Brain microvascular endothelial cell (primary cell): Measurements from ENCODE around the gene EXOC1.

Experiments
- DNase-seq: peaks from one replicate; pipeline ENCODE4 v3.0.0-alpha.2; 2020
- H3K27ac ChIP-seq: fragments of 250-450 bp; sonication (Bioruptor Pico); 2 replicates; pipeline ENCODE4 v1.5.1; 2020; ENCODE audit warnings: mild to moderate bottlenecking, moderate library complexity
- H3K27me3 ChIP-seq: fragments of 250-450 bp; sonication (Bioruptor Pico); replicated peaks from 2 replicates; pipeline ENCODE4 v1.5.1; 2020; ENCODE audit warnings: mild to moderate bottlenecking
- H3K36me3 ChIP-seq: fragments of 250-450 bp; sonication (Bioruptor Pico); replicated peaks from 2 replicates; pipeline ENCODE4 v1.5.1; 2020; ENCODE audit warnings: mild to moderate bottlenecking
- H3K4me3 ChIP-seq: 2 replicates; pipeline ENCODE4 v1.5.1; 2011; ENCODE audit warnings: low read depth, mild to moderate bottlenecking, control low read depth, low read length, moderate library complexity
- in situ Hi-C: cut with HindIII; loops from 2 replicates; pipeline ENCODE4 v1.10.0; 2017; ENCODE audit warnings: low sequenced_read_pairs, low pct_ligation_motif_present
- TF ChIP-seq, protein P1 (sequence below): IDR thresholded peaks from 2 replicates; pipeline ENCODE4 v1.5.1; 2011; ENCODE audit warnings: low read depth, mild to moderate bottlenecking, moderate library complexity, low read length, control low read depth, inconsistent platforms; ENCODE audit errors: missing control alignments

The EXOC1 gene

GRCh38 chr4:55819634-55820033, 33.8 kb upstream of the EXOC1 start, which contains the start of gene EXOC1L:
Gene EXOC1L (plus strand): TSS chr4:55819790. CDS start chr4:55820027, 237 bp downstream.
- Histone ChIP-seq H3K27ac (no peak within 1 kb of the TSS), H3K4me3 (peak within 1 kb of the TSS; percentile 42), H3K36me3 (no peaks in the 10 kb centered on the region), H3K27me3 (no peaks in the 10 kb centered on the region)
- DNase-seq = peak; percentile 5
- TF ChIP-seq, protein P1, sequence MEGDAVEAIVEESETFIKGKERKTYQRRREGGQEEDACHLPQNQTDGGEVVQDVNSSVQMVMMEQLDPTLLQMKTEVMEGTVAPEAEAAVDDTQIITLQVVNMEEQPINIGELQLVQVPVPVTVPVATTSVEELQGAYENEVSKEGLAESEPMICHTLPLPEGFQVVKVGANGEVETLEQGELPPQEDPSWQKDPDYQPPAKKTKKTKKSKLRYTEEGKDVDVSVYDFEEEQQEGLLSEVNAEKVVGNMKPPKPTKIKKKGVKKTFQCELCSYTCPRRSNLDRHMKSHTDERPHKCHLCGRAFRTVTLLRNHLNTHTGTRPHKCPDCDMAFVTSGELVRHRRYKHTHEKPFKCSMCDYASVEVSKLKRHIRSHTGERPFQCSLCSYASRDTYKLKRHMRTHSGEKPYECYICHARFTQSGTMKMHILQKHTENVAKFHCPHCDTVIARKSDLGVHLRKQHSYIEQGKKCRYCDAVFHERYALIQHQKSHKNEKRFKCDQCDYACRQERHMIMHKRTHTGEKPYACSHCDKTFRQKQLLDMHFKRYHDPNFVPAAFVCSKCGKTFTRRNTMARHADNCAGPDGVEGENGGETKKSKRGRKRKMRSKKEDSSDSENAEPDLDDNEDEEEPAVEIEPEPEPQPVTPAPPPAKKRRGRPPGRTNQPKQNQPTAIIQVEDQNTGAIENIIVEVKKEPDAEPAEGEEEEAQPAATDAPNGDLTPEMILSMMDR = peak; percentile 30
- in situ Hi-C loops = no loop called here

- TF ChIP-seq, protein P1 = no peak
- in situ Hi-C loops = no loop called here
Observed at GRCh38 chr4:55820279-55820678, 33.2 kb upstream of the EXOC1 start.

DNA sequence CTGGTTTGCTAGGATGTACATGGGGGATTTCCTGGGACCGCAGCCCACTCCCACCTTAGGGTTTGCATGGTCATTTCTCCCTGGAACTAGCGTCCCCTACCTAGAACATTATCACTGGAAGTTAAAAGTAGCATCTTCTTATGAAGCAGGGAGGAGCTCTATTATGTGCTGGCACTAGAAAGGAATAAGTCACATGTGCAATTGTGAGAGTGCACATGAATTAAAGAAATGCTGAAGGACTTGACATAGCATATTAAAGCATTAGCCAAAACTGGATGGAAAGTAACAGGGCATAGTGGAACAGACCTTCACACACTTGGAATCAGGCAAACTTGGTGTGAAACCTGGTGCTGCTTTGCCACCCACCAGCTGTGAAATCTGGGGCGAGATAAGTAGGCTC, 31.1 kb upstream of the EXOC1 start:
- Histone ChIP-seq H3K4me3 (no peak overlapping the region), H3K27ac (no peak overlapping the region), H3K36me3 (no peaks in the 10 kb centered on the region), H3K27me3 (no peaks in the 10 kb centered on the region)
- TF ChIP-seq, protein P1 = no peak
- in situ Hi-C loops = no loop called here
- no peak for DNase-seq

More at GRCh38 chr4:55820279-55820678, 33.2 kb upstream of the EXOC1 start:
- no peak overlapping the region for H3K27ac ChIP-seq
- no peaks in the 10 kb centered on the region for H3K36me3 ChIP-seq
- no peaks in the 10 kb centered on the region for H3K27me3 ChIP-seq
- no peak overlapping the region for H3K4me3 ChIP-seq
- DNase-seq = no peak

DNA sequence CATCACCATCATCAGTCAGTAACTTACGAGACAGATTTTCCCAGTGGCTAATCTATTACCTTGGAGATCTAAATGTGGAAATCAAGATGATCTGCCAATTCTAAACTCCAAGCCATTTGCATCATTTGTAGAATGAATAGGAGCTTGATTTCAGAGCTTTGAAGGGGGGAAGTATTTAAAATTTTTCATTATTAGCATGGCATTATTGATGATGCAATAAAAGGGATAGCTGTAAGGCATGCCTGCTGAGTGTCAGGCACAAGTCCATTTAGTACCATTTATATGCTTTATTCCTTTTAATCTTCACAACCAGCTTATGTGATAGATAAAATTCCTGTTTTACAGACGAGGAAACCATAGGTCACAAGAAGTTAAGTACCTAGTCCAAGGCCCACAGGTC, 28.6 kb upstream of the EXOC1 start:
- Histone ChIP-seq H3K36me3 (no peaks in the 10 kb centered on the region), H3K27ac (no peak overlapping the region), H3K4me3 (no peak overlapping the region), H3K27me3 (no peaks in the 10 kb centered on the region)
- no peak for DNase-seq
- in situ Hi-C loops = no loop called here
- TF ChIP-seq, protein P1 = no peak

GRCh38 chr4:55826986-55827385, 26.5 kb upstream of the EXOC1 start:
- DNase-seq = no peak
- Histone ChIP-seq H3K4me3 (no peak overlapping the region), H3K36me3 (no peaks in the 10 kb centered on the region), H3K27me3 (no peaks in the 10 kb centered on the region), H3K27ac (no peak overlapping the region)
- in situ Hi-C loops = no loop called here
- TF ChIP-seq, protein P1 = no peak

GRCh38 chr4:55827582-55827981, 25.9 kb upstream of the EXOC1 start:
- Histone ChIP-seq H3K36me3 (no peaks in the 10 kb centered on the region), H3K27ac (no peak overlapping the region), H3K4me3 (no peak overlapping the region), H3K27me3 (no peaks in the 10 kb centered on the region)
- in situ Hi-C loops = no loop called here
- DNase-seq = no peak
- TF ChIP-seq, protein P1 = no peak
